ENCODE measurements around the gene LUM.

DNA sequence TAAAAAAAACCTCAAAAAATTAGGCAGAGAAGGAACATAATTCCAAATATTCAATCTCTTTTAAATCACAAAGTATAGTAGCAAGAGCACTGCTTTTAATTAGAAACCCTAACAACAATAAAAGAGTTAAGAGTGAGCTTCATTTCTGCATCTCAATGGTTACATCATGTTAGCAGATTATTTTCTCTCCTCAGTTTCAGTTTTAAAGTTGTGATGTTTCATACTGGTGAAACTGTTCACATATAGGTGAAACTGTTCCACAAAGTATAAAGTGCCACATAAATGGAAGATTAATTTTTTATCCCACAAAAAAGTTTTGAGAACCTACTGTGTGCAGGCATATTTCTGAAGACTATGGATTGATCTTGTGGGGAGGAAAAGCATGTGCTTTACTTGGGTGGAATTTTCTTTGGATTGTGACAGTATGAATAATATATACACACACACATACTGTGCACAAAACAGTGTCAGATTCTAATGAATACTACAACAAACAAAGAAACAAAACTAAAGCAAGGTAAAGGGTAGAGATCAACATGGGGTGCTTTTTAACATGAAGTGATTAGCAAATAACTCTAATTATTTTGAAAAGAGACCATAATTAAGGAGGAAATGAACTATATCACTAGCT lies 17.1 kb downstream of the LUM start:
- TF ChIP-seq, protein P1, sequence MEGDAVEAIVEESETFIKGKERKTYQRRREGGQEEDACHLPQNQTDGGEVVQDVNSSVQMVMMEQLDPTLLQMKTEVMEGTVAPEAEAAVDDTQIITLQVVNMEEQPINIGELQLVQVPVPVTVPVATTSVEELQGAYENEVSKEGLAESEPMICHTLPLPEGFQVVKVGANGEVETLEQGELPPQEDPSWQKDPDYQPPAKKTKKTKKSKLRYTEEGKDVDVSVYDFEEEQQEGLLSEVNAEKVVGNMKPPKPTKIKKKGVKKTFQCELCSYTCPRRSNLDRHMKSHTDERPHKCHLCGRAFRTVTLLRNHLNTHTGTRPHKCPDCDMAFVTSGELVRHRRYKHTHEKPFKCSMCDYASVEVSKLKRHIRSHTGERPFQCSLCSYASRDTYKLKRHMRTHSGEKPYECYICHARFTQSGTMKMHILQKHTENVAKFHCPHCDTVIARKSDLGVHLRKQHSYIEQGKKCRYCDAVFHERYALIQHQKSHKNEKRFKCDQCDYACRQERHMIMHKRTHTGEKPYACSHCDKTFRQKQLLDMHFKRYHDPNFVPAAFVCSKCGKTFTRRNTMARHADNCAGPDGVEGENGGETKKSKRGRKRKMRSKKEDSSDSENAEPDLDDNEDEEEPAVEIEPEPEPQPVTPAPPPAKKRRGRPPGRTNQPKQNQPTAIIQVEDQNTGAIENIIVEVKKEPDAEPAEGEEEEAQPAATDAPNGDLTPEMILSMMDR (IDR thresholded peaks at IDR 0.05): no peak
- TF ChIP-seq POLR2A (IDR thresholded peaks at IDR 0.05): no peak

All from right lobe of liver (tissue), 4 donors.